ENCODE measurements around the gene CARD11.
A peak's percentile ranks its signal among the peaks of the same experiment; 100 is the strongest.
"Not testable (repeated sequence)": the region's sequence is repeated elsewhere in the genome, so short reads cannot be mapped to it uniquely, and the experiment has no call there.

CARD11 gene

GRCh38 chr7:3064067-3064466 is 20.4 kb upstream of the CARD11 start:
- H3K27ac ChIP-seq (ENCODE audit: low read depth, low read length), result no peak overlapping the region
- 98% methylated on average over 5 of the region's 5 CpGs for WGBS
- no peaks in the 10 kb centered on the region for H3K9me3 ChIP-seq (ENCODE audit: insufficient read depth, low read depth, low read length)
- H3K9ac ChIP-seq (ENCODE audit: low read depth, low read length), result no peak overlapping the region
- no peak overlapping the region for H3K4me3 ChIP-seq (ENCODE audit: low read length)
- H3K4me1 ChIP-seq (ENCODE audit: insufficient read depth, low read length), result no peaks in the 10 kb centered on the region
- H3K36me3 ChIP-seq (ENCODE audit: insufficient read depth, low read length), result no peaks in the 10 kb centered on the region
- no peaks in the 10 kb centered on the region for H3K27me3 ChIP-seq (ENCODE audit: insufficient read depth, low read length)

GRCh38 chr7:3063016-3063753 is 19.5 kb upstream of the CARD11 start:
- H3K9me3 ChIP-seq (ENCODE audit: insufficient read depth, low read depth, low read length), result no peaks in the 10 kb centered on the region
- no peaks in the 10 kb centered on the region for H3K4me1 ChIP-seq (ENCODE audit: insufficient read depth, low read length)
- no peak overlapping the region for H3K4me3 ChIP-seq (ENCODE audit: low read length)
- H3K9ac ChIP-seq (ENCODE audit: low read depth, low read length), result no peak overlapping the region
- H3K36me3 ChIP-seq (ENCODE audit: insufficient read depth, low read length), result no peaks in the 10 kb centered on the region
- H3K27ac ChIP-seq (ENCODE audit: low read depth, low read length), result no peak overlapping the region
- 81% methylated on average over 6 of the region's 7 CpGs for WGBS
- no peaks in the 10 kb centered on the region for H3K27me3 ChIP-seq (ENCODE audit: insufficient read depth, low read length)

- Histone ChIP-seq H3K4me1 (ENCODE audit: insufficient read depth, low read length) (no peaks in the 10 kb centered on the region), H3K36me3 (ENCODE audit: insufficient read depth, low read length) (no peaks in the 10 kb centered on the region), H3K4me3 (ENCODE audit: low read length) (no peak overlapping the region), H3K27ac (ENCODE audit: low read depth, low read length) (no peak overlapping the region), H3K9ac (ENCODE audit: low read depth, low read length) (no peak overlapping the region), H3K9me3 (ENCODE audit: insufficient read depth, low read depth, low read length) (0 out of 2 replicates have a peak, but pooled peaks cover 2% of the 10 kb centered on the region), H3K27me3 (ENCODE audit: insufficient read depth, low read length) (no peaks in the 10 kb centered on the region)
- WGBS, result 91% methylated on average over 9 of the region's 9 CpGs
These were observed 13.4 kb upstream of the CARD11 start for GRCh38 chr7:3057066-3057420.

GRCh38 chr7:3056234-3057065 is 12.8 kb upstream of the CARD11 start:
- Histone ChIP-seq H3K27me3 (ENCODE audit: insufficient read depth, low read length) (no peaks in the 10 kb centered on the region), H3K4me1 (ENCODE audit: insufficient read depth, low read length) (no peaks in the 10 kb centered on the region), H3K9ac (ENCODE audit: low read depth, low read length) (no peak overlapping the region), H3K9me3 (ENCODE audit: insufficient read depth, low read depth, low read length) (0 out of 2 replicates have a peak, but pooled peaks cover 2% of the 10 kb centered on the region), H3K27ac (ENCODE audit: low read depth, low read length) (no peak overlapping the region), H3K36me3 (ENCODE audit: insufficient read depth, low read length) (no peaks in the 10 kb centered on the region), H3K4me3 (ENCODE audit: low read length) (no peak overlapping the region)
- WGBS, result 93% methylated on average over 24 of the region's 24 CpGs

GRCh38 chr7:3055626-3056025 is 12.0 kb upstream of the CARD11 start:
- 91% methylated on average over 6 of the region's 6 CpGs for WGBS
- no peak overlapping the region for H3K4me3 ChIP-seq (ENCODE audit: low read length)
- H3K9me3 ChIP-seq (ENCODE audit: insufficient read depth, low read depth, low read length), result 0 out of 2 replicates have a peak, but pooled peaks cover 2% of the 10 kb centered on the region
- no peaks in the 10 kb centered on the region for H3K4me1 ChIP-seq (ENCODE audit: insufficient read depth, low read length)
- H3K27ac ChIP-seq (ENCODE audit: low read depth, low read length), result no peak overlapping the region
- H3K9ac ChIP-seq (ENCODE audit: low read depth, low read length), result no peak overlapping the region
- H3K27me3 ChIP-seq (ENCODE audit: insufficient read depth, low read length), result no peaks in the 10 kb centered on the region
- no peaks in the 10 kb centered on the region for H3K36me3 ChIP-seq (ENCODE audit: insufficient read depth, low read length)

GRCh38 chr7:3042861-3043489 is 692 bp downstream of the CARD11 start:
- Histone ChIP-seq H3K9ac (ENCODE audit: low read depth, low read length) (no peak overlapping the region), H3K4me3 (ENCODE audit: low read length) (peak overlapping the region; percentile 54), H3K9me3 (ENCODE audit: insufficient read depth, low read depth, low read length) (no peaks in the 10 kb centered on the region), H3K27ac (ENCODE audit: low read depth, low read length) (no peak overlapping the region), H3K27me3 (ENCODE audit: insufficient read depth, low read length) (no peaks in the 10 kb centered on the region; the same call in 1 of the 2 replicates), H3K4me1 (ENCODE audit: insufficient read depth, low read length) (no peaks in the 10 kb centered on the region), H3K36me3 (ENCODE audit: insufficient read depth, low read length) (no peaks in the 10 kb centered on the region)
- WGBS, result 19% methylated on average over 17 of the region's 17 CpGs

GRCh38 chr7:3041986-3042675 is 1.5 kb downstream of the CARD11 start:
- whole genome bisulfite sequencing, result 89% methylated on average over 27 of the region's 27 CpGs
- Histone ChIP-seq H3K27ac (ENCODE audit: low read depth, low read length) (no peak overlapping the region), H3K36me3 (ENCODE audit: insufficient read depth, low read length) (no peaks in the 10 kb centered on the region), H3K4me1 (ENCODE audit: insufficient read depth, low read length) (no peaks in the 10 kb centered on the region), H3K4me3 (ENCODE audit: low read length) (no peak overlapping the region), H3K9ac (ENCODE audit: low read depth, low read length) (no peak overlapping the region), H3K9me3 (ENCODE audit: insufficient read depth, low read depth, low read length) (no peaks in the 10 kb centered on the region), H3K27me3 (ENCODE audit: insufficient read depth, low read length) (no peaks in the 10 kb centered on the region; the same call in 1 of the 2 replicates)

GRCh38 chr7:3039787-3040186 is 3.9 kb downstream of the CARD11 start:
- Histone ChIP-seq H3K9ac (ENCODE audit: low read depth, low read length) (no peak overlapping the region), H3K9me3 (ENCODE audit: insufficient read depth, low read depth, low read length) (no peaks in the 10 kb centered on the region), H3K4me1 (ENCODE audit: insufficient read depth, low read length) (no peaks in the 10 kb centered on the region), H3K36me3 (ENCODE audit: insufficient read depth, low read length) (no peaks in the 10 kb centered on the region), H3K4me3 (ENCODE audit: low read length) (no peak overlapping the region), H3K27ac (ENCODE audit: low read depth, low read length) (no peak overlapping the region), H3K27me3 (ENCODE audit: insufficient read depth, low read length) (no peaks in the 10 kb centered on the region; the same call in 1 of the 2 replicates)
- 95% methylated on average over 9 of the region's 9 CpGs for WGBS

- H3K9ac ChIP-seq (ENCODE audit: low read depth, low read length); H3K36me3 ChIP-seq (ENCODE audit: insufficient read depth, low read length); H3K4me3 ChIP-seq (ENCODE audit: low read length); H3K9me3 ChIP-seq (ENCODE audit: insufficient read depth, low read depth, low read length); H3K4me1 ChIP-seq (ENCODE audit: insufficient read depth, low read length); H3K27ac ChIP-seq (ENCODE audit: low read depth, low read length); H3K27me3 ChIP-seq (ENCODE audit: insufficient read depth, low read length): not testable (repeated sequence)
- WGBS, result 95% methylated on average over 7 of the region's 7 CpGs
These were observed 5.7 kb downstream of the CARD11 start for GRCh38 chr7:3038011-3038410.

GRCh38 chr7:3037259-3037658 is 6.4 kb downstream of the CARD11 start:
- no peak overlapping the region for H3K9ac ChIP-seq (ENCODE audit: low read depth, low read length)
- H3K4me3 ChIP-seq (ENCODE audit: low read length), result no peak overlapping the region
- no peaks in the 10 kb centered on the region for H3K36me3 ChIP-seq (ENCODE audit: insufficient read depth, low read length)
- H3K27ac ChIP-seq (ENCODE audit: low read depth, low read length), result no peak overlapping the region
- H3K27me3 ChIP-seq (ENCODE audit: insufficient read depth, low read length), result no peaks in the 10 kb centered on the region
- 68% methylated on average over 4 of the region's 4 CpGs for WGBS
- no peaks in the 10 kb centered on the region for H3K9me3 ChIP-seq (ENCODE audit: insufficient read depth, low read depth, low read length)
- H3K4me1 ChIP-seq (ENCODE audit: insufficient read depth, low read length), result no peaks in the 10 kb centered on the region

All from HUES64 (cell line).